K562 (cell line): ENCODE data around the gene GNA14.
"Not testable (repeated sequence)": the region's sequence is repeated elsewhere in the genome, so short reads cannot be mapped to it uniquely, and the experiment has no call there.

Experiments
- NR2F6 ChIP-seq: fragments of 450-650 bp; formaldehyde crosslinking; IDR thresholded peaks from 2 replicates; pipeline ENCODE4 v1.4.0; 2020; ENCODE audit warnings: mild to moderate bottlenecking
- STAT5A ChIP-seq: IDR thresholded peaks from 2 replicates; pipeline ENCODE4 v1.6.1; 2012; ENCODE audit warnings: low read length, inconsistent platforms, borderline replicate concordance
- ZBTB17 ChIP-seq: fragments of 450-650 bp; formaldehyde crosslinking; IDR thresholded peaks from 2 replicates; pipeline ENCODE4 v1.4.0; 2020; ENCODE audit warnings: mild to moderate bottlenecking
- TF ChIP-seq, protein P1 (sequence below), 3 experiments: IDR thresholded peaks in 2 of 3; conservative IDR thresholded peaks in 1 of 3; 2 replicates each; pipeline ENCODE4 v1.5.1; 2011 to 2012; ENCODE audit warnings: low read length in 3 of 3, mild to moderate bottlenecking in 3 of 3, control low read depth in 2 of 3, improper control_type of control experiment in 1 of 3, inconsistent platforms in 1 of 3, low read depth in 1 of 3, mixed read lengths in 1 of 3, moderate library complexity in 1 of 3; ENCODE audit not compliant: insufficient read depth in 2 of 3

DNA sequence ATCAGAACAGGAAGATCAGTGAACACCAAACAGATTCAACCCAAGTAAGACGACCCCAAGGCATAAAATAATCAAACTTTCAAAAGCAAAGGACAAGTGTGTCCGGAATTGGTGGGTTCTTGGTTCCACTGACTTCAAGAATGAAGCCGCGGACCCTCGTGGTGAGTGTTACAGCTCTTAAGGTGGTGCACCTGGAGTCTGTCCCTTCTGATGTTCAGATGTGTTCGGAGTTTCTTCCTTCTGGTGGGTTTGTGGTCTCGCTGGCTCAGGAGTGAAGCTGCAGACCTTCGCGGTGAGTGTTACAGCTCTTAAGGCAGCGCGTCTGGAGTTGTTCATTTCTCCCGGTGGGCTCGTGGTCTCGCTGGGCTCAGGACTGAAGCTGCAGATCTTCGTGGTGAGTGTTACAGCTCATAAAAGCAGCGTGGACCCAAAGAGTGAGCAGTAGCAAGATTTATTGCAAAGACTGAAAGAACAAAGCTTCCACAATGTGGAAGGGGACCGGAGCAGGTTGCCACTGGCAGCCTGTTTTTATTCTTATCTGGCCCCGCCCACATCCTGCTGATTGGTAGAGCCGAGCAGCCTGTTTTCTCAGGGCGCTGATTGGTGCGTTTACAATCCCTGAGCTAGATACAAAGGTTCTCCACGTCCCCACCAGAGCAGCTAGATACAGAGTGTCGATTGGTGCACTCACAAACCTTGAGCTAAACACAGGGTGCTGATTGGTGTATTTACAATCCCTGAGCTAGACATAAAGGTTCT lies 158.5 kb downstream of the GNA14 start:
- TF ChIP-seq, protein P1, sequence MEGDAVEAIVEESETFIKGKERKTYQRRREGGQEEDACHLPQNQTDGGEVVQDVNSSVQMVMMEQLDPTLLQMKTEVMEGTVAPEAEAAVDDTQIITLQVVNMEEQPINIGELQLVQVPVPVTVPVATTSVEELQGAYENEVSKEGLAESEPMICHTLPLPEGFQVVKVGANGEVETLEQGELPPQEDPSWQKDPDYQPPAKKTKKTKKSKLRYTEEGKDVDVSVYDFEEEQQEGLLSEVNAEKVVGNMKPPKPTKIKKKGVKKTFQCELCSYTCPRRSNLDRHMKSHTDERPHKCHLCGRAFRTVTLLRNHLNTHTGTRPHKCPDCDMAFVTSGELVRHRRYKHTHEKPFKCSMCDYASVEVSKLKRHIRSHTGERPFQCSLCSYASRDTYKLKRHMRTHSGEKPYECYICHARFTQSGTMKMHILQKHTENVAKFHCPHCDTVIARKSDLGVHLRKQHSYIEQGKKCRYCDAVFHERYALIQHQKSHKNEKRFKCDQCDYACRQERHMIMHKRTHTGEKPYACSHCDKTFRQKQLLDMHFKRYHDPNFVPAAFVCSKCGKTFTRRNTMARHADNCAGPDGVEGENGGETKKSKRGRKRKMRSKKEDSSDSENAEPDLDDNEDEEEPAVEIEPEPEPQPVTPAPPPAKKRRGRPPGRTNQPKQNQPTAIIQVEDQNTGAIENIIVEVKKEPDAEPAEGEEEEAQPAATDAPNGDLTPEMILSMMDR (IDR thresholded peaks at IDR 0.05 in 2 of 3, conservative IDR thresholded peaks at IDR 0.05 in 1 of 3; ENCODE audit: insufficient read depth in 2 of 3, low read depth in 1 of 3, low read length in 3 of 3), result not testable (repeated sequence)
- not testable (repeated sequence) for TF ChIP-seq STAT5A; ZBTB17 (CRISPR knock-in tag); NR2F6
